ENCODE data around the gene UBE2H.

UBE2H gene

DNA sequence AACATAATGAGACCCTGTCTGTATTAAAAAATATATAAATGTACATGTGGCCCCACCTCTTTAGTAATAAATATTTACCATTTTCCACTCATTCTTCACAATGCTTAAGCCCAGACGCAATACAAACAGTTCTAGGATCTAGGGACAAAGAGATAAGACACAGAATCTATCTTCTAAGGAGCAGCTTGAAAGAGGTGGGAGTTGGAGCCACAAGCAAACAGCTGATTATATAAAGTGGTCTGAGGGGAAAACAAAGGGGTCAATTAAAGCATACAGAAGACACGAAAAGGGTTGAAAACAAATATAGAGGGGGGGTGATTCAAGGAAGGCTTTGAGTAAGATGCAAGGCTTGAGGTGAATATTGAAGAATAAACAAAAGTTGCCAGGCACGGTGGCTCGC lies 43.1 kb downstream of the UBE2H start:
- CTCF ChIA-PET: no interaction called here
- TF ChIP-seq MZF1 (tag by site-specific recombination; IDR thresholded peaks at IDR 0.05; ENCODE audit: borderline replicate concordance): no peak
- TF ChIP-seq ZNF184 (tag by site-specific recombination; IDR thresholded peaks at IDR 0.05): no peak
- no peak for TF ChIP-seq ZNF560 (tag by site-specific recombination; IDR thresholded peaks at IDR 0.05; ENCODE audit: borderline replicate concordance)
- TF ChIP-seq, protein P1, sequence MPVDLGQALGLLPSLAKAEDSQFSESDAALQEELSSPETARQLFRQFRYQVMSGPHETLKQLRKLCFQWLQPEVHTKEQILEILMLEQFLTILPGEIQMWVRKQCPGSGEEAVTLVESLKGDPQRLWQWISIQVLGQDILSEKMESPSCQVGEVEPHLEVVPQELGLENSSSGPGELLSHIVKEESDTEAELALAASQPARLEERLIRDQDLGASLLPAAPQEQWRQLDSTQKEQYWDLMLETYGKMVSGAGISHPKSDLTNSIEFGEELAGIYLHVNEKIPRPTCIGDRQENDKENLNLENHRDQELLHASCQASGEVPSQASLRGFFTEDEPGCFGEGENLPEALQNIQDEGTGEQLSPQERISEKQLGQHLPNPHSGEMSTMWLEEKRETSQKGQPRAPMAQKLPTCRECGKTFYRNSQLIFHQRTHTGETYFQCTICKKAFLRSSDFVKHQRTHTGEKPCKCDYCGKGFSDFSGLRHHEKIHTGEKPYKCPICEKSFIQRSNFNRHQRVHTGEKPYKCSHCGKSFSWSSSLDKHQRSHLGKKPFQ (tag by site-specific recombination; IDR thresholded peaks at IDR 0.05): no peak
- no peak for TF ChIP-seq ZNF391 (tag by site-specific recombination; IDR thresholded peaks at IDR 0.05; ENCODE audit: borderline replicate concordance, low read depth)
- TF ChIP-seq ZBTB20 (tag by site-specific recombination; IDR thresholded peaks at IDR 0.05): no peak
- TF ChIP-seq, protein P2, sequence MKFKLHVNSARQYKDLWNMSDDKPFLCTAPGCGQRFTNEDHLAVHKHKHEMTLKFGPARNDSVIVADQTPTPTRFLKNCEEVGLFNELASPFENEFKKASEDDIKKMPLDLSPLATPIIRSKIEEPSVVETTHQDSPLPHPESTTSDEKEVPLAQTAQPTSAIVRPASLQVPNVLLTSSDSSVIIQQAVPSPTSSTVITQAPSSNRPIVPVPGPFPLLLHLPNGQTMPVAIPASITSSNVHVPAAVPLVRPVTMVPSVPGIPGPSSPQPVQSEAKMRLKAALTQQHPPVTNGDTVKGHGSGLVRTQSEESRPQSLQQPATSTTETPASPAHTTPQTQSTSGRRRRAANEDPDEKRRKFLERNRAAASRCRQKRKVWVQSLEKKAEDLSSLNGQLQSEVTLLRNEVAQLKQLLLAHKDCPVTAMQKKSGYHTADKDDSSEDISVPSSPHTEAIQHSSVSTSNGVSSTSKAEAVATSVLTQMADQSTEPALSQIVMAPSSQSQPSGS (tag by site-specific recombination; IDR thresholded peaks at IDR 0.05; ENCODE audit: low read depth): no peak
- no peak for TF ChIP-seq FEZF1 (tag by site-specific recombination; IDR thresholded peaks at IDR 0.05)
- no peak overlapping the region for H3K4me3 ChIP-seq (ENCODE audit: low read depth, low read length)
- H3K27ac ChIP-seq (ENCODE audit: extremely low read depth, low read depth, low read length): no peak overlapping the region
- no peaks in the 10 kb centered on the region for H3K36me3 ChIP-seq (ENCODE audit: control insufficient read depth in 2 of 2, insufficient read depth in 1 of 2, low read length in 2 of 2)
- no peaks in the 10 kb centered on the region for H3K9me3 ChIP-seq (ENCODE audit: control insufficient read depth, insufficient read depth, low read depth, low read length)
- POLR2A ChIA-PET: no interaction called here
- H3K4me1 ChIP-seq (ENCODE audit: control insufficient read depth, insufficient read depth, low read length): peaks cover 2% of the 10 kb centered on the region

DNA sequence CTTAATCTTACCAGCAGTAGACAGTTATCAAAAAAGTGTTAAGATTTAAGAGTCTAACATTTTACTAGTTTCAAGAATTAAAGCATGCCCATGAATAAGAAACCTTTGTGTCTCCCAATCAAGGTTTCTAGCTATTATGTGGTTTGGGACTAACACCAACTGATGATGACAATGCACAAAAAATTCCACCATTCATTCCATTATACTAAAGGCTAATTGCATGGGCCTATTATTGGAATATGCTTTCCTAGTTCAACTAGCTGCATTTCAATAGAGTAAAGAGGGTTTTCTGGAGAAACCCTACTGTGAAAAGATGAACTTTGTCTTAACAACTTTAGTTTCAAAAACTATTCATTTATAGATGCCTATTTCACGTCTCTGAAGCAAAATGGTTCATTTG lies 44.6 kb downstream of the UBE2H start:
- ChIA-PET CTCF (no interaction called here), POLR2A (interaction anchor here (0.6 kb wide), 1 partner anchor 96 kb away, joined by 3 read pairs; no protein-coding TSS in a partner anchor)
- Histone ChIP-seq H3K27ac (ENCODE audit: extremely low read depth, low read depth, low read length) (no peak overlapping the region), H3K36me3 (ENCODE audit: control insufficient read depth in 2 of 2, insufficient read depth in 1 of 2, low read length in 2 of 2) (no peaks in the 10 kb centered on the region), H3K4me1 (ENCODE audit: control insufficient read depth, insufficient read depth, low read length) (no peaks in the 10 kb centered on the region), H3K9me3 (ENCODE audit: control insufficient read depth, insufficient read depth, low read depth, low read length) (no peaks in the 10 kb centered on the region), H3K4me3 (ENCODE audit: low read depth, low read length) (no peak overlapping the region)
- TF ChIP-seq ZNF366 (tag by site-specific recombination; conservative IDR thresholded peaks at IDR 0.05): no peak
- no peak for TF ChIP-seq ZNF184 (tag by site-specific recombination; IDR thresholded peaks at IDR 0.05)
- TF ChIP-seq TRIM28 (IDR thresholded peaks at IDR 0.05; ENCODE audit: borderline replicate concordance, low read length): no peak
- TF ChIP-seq ZNF121 (tag by site-specific recombination; IDR thresholded peaks at IDR 0.05): no peak
- TF ChIP-seq ZNF544 (tag by site-specific recombination; IDR thresholded peaks at IDR 0.05): no peak
- TF ChIP-seq, protein P3, sequence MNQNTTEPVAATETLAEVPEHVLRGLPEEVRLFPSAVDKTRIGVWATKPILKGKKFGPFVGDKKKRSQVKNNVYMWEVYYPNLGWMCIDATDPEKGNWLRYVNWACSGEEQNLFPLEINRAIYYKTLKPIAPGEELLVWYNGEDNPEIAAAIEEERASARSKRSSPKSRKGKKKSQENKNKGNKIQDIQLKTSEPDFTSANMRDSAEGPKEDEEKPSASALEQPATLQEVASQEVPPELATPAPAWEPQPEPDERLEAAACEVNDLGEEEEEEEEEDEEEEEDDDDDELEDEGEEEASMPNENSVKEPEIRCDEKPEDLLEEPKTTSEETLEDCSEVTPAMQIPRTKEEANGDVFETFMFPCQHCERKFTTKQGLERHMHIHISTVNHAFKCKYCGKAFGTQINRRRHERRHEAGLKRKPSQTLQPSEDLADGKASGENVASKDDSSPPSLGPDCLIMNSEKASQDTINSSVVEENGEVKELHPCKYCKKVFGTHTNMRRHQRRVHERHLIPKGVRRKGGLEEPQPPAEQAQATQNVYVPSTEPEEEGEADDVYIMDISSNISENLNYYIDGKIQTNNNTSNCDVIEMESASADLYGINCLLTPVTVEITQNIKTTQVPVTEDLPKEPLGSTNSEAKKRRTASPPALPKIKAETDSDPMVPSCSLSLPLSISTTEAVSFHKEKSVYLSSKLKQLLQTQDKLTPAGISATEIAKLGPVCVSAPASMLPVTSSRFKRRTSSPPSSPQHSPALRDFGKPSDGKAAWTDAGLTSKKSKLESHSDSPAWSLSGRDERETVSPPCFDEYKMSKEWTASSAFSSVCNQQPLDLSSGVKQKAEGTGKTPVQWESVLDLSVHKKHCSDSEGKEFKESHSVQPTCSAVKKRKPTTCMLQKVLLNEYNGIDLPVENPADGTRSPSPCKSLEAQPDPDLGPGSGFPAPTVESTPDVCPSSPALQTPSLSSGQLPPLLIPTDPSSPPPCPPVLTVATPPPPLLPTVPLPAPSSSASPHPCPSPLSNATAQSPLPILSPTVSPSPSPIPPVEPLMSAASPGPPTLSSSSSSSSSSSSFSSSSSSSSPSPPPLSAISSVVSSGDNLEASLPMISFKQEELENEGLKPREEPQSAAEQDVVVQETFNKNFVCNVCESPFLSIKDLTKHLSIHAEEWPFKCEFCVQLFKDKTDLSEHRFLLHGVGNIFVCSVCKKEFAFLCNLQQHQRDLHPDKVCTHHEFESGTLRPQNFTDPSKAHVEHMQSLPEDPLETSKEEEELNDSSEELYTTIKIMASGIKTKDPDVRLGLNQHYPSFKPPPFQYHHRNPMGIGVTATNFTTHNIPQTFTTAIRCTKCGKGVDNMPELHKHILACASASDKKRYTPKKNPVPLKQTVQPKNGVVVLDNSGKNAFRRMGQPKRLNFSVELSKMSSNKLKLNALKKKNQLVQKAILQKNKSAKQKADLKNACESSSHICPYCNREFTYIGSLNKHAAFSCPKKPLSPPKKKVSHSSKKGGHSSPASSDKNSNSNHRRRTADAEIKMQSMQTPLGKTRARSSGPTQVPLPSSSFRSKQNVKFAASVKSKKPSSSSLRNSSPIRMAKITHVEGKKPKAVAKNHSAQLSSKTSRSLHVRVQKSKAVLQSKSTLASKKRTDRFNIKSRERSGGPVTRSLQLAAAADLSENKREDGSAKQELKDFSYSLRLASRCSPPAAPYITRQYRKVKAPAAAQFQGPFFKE (tag by site-specific recombination; IDR thresholded peaks at IDR 0.05; ENCODE audit: borderline replicate concordance): no peak
- no peak for TF ChIP-seq BCL11A (tag by site-specific recombination; IDR thresholded peaks at IDR 0.05; ENCODE audit: low read depth)
- no peak for TF ChIP-seq ZNF404 (tag by site-specific recombination; IDR thresholded peaks at IDR 0.05)
- no peak for TF ChIP-seq ZNF501 (tag by site-specific recombination; IDR thresholded peaks at IDR 0.05)
- TF ChIP-seq ZNF169 (tag by site-specific recombination; IDR thresholded peaks at IDR 0.05): no peak
- TF ChIP-seq TCF7L2 (IDR thresholded peaks at IDR 0.05; ENCODE audit: borderline replicate concordance, low read depth, low read length): no peak
- TF ChIP-seq, protein P1 (tag by site-specific recombination; IDR thresholded peaks at IDR 0.05): no peak
- TF ChIP-seq, protein P4, sequence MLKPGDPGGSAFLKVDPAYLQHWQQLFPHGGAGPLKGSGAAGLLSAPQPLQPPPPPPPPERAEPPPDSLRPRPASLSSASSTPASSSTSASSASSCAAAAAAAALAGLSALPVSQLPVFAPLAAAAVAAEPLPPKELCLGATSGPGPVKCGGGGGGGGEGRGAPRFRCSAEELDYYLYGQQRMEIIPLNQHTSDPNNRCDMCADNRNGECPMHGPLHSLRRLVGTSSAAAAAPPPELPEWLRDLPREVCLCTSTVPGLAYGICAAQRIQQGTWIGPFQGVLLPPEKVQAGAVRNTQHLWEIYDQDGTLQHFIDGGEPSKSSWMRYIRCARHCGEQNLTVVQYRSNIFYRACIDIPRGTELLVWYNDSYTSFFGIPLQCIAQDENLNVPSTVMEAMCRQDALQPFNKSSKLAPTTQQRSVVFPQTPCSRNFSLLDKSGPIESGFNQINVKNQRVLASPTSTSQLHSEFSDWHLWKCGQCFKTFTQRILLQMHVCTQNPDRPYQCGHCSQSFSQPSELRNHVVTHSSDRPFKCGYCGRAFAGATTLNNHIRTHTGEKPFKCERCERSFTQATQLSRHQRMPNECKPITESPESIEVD (tag by site-specific recombination; IDR thresholded peaks at IDR 0.05): no peak
- TF ChIP-seq ZNF266 (tag by site-specific recombination; IDR thresholded peaks at IDR 0.05; ENCODE audit: low read depth): no peak
- no peak for TF ChIP-seq ZNF837 (tag by site-specific recombination; IDR thresholded peaks at IDR 0.05)
- no peak for TF ChIP-seq ZNF830 (tag by site-specific recombination; IDR thresholded peaks at IDR 0.05; ENCODE audit: low read depth)
- TF ChIP-seq ZNF514 (tag by site-specific recombination; IDR thresholded peaks at IDR 0.05): no peak

Data from HEK293 (cell line).